Left lung (tissue), 10 donors: ENCODE data around the gene ANKS3. TPM values are rescaled to one million over a fixed set of nuclear protein-coding genes. Genes with fewer than 3 reads are reported as not detected.

ENCODE experiments used
- ATAC-seq: fragments of 200-7000 bp; cut with Tn5 transposase; one replicate; pipeline ENCODE4 v1.9.1; 2020; ENCODE audit warnings: moderate library complexity
- DNase-seq, 4 donors: peaks; one replicate each; pipeline ENCODE4 v3.0.0-alpha.2; 2013 to 2020
- H3K27ac ChIP-seq, 2 donors: fragments of 200-600 bp; sonication (generic) in 1 of 2; one replicate each; pipeline versions ENCODE4 v1.5.0 to v1.8.0; 2020 to 2021
- H3K27me3 ChIP-seq, 2 donors: fragments of 200-600 bp; sonication (generic) in 1 of 2; one replicate each; pipeline versions ENCODE4 v1.5.0 to v1.8.0; 2020 to 2021
- H3K36me3 ChIP-seq, 2 donors: fragments of 200-600 bp; sonication (generic) in 1 of 2; one replicate each; pipeline versions ENCODE4 v1.5.0 to v1.8.0; 2020 to 2021
- H3K4me1 ChIP-seq, 2 donors: fragments of 200-600 bp; one replicate each; pipeline ENCODE4 v1.8.0; 2021
- H3K4me3 ChIP-seq, 2 donors: fragments of 200-600 bp; sonication (generic) in 1 of 2; one replicate each; pipeline versions ENCODE4 v1.5.0 to v1.8.0; 2020 to 2021; ENCODE audit warnings: mild to moderate bottlenecking in 1 of 2
- H3K9me3 ChIP-seq, 2 donors: fragments of 200-600 bp; sonication (generic) in 1 of 2; one replicate each; pipeline versions ENCODE4 v1.5.0 to v1.8.0; 2020 to 2021
- intact Hi-C, 2 donors: fragments of 100-400 bp; cut with DNase I; formaldehyde crosslinking; loops; one replicate each; pipeline versions ENCODE4 v1.11.2 to v1.14.2; 2022
- polyA plus RNA-seq, 6 donors: library from polyadenylated mRNA; unstranded; fragments of 120-200 nt; gene quantifications; one replicate each; pipeline ENCODE4 v1.2.1, GENCODE V29; 2013; ENCODE audit not compliant: insufficient read length in 6 of 6
- total RNA-seq, 2 donors: library from RNA; stranded (reverse); fragmentation: NEBNext Ultra II Directional; extraction: Animal tissue kit (Norgen Biotek cat#: 25700); gene quantifications; one replicate each; pipeline ENCODE4 v1.2.1, GENCODE V29; 2021
- TF ChIP-seq, protein P1 (sequence below), 2 donors: fragments of 200-600 bp; sonication (generic) in 1 of 2; IDR thresholded peaks; one replicate each; pipeline versions ENCODE4 v1.5.0 to v1.8.0; 2021; ENCODE audit warnings: antibody characterized with exemption in 2 of 2
- donor health status: DM: no; HTN: yes; CAD: no.
- donor health status: DM: no; HTN: no; CAD: no.

Gene ANKS3
- total and polyA plus RNA-seq, 8 donors, result 16.1 to 32.8 (median 26.7) TPM

DNA sequence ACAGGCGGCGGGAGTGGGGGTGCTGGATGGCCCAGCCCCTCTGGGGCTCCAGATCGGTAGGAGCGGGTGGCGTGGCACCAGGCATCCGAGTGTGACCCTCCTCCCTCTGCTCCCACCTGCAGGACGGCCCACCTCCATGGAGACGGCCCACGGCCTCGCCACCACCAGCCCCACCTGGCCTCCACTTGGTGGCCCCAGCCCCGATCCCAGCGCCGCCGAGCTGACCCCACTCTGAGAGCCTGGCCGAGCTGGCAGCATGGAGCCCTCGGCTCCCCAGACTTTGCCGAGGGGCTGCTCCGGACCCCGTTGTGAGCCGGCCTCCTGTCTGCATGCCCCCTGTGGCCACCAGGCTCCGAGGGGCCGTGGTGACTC lies 45.4 kb downstream of the ANKS3 start:
- intact Hi-C loops, result no loop called here

DNA sequence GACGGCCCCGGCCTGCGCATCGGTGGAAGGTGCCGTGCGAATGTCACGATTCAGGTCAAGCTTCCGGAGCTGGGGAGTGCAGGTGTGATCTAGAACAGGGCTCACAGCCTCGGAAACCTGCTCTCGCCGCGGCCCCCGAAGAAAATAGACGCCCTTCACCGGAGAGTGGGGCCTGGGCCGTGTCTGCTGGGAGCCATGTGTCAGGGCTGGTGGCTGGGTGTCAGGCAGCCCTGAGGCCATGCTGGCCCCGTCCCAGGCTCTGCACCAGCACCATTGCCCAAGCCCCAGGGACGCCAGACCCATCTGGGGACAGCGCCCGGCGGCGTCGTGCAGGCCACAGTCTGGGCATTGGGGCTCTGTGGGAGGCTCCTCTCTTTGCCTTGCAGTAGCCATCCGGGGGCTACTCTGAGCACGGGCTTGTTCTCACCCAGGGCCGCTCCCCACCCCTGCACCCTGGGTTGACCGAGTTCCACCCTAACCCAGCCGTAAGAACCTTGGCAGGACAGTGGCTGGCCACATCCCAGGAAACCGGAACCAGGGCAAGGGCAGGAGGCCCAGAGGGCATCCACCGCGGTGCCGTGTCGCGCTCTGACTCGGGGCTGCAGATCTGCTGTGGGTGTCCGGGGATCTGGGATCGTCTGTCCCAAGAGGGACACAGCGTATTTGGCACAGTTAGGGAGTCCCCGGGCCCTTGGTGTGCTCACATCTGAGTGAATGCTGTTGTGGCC lies 46.0 kb downstream of the ANKS3 start:
- intact Hi-C loops, result no loop called here
- Histone ChIP-seq H3K36me3 (peaks cover 0 to 71% of the 10 kb centered on the region in 2 donors), H3K4me1 (peaks cover 7 to 28% of the 10 kb centered on the region in 2 donors), H3K27ac (no peak overlapping the region), H3K9me3 (no peaks in the 10 kb centered on the region), H3K27me3 (no peaks in the 10 kb centered on the region), H3K4me3 (no peak overlapping the region)
- peak in 1 of 4 donors; percentile 74 for DNase-seq
- no peak for ATAC-seq
- TF ChIP-seq, protein P1, sequence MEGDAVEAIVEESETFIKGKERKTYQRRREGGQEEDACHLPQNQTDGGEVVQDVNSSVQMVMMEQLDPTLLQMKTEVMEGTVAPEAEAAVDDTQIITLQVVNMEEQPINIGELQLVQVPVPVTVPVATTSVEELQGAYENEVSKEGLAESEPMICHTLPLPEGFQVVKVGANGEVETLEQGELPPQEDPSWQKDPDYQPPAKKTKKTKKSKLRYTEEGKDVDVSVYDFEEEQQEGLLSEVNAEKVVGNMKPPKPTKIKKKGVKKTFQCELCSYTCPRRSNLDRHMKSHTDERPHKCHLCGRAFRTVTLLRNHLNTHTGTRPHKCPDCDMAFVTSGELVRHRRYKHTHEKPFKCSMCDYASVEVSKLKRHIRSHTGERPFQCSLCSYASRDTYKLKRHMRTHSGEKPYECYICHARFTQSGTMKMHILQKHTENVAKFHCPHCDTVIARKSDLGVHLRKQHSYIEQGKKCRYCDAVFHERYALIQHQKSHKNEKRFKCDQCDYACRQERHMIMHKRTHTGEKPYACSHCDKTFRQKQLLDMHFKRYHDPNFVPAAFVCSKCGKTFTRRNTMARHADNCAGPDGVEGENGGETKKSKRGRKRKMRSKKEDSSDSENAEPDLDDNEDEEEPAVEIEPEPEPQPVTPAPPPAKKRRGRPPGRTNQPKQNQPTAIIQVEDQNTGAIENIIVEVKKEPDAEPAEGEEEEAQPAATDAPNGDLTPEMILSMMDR (IDR thresholded peaks at IDR 0.05), result no peak

More for the DNA sequence above, 45.4 kb downstream of the ANKS3 start:
- Histone ChIP-seq H3K9me3 (no peaks in the 10 kb centered on the region), H3K27ac (no peak overlapping the region), H3K4me1 (peaks cover 7 to 29% of the 10 kb centered on the region in 2 donors), H3K36me3 (peaks cover 0 to 66% of the 10 kb centered on the region in 2 donors), H3K4me3 (no peak overlapping the region), H3K27me3 (no peaks in the 10 kb centered on the region)
- DNase-seq (peak in 1 of 4 donors; percentile 81), ATAC-seq (no peak)
- TF ChIP-seq, protein P1 (IDR thresholded peaks at IDR 0.05), result no peak

DNA sequence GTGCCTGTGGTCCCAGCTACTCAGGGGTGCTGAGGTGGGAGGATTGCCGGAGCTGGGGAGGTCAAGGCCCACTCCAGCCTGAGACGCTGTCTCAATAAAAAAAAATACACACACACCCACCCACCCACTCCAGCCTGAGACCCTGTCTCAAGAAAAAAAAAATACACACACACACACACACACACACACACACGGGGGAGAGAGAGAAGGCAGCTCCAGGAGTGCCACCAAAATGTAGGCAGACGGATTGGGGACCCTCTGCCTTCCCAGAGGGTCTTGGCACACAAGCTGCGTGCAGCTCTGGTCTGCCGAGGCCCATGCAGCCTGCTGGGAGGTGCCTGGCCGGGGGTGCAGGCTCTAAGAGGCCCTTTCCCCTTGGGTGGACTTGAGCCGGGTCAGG lies 46.7 kb downstream of the ANKS3 start:
- ATAC-seq, result no peak
- Histone ChIP-seq H3K4me3 (no peak overlapping the region), H3K36me3 (peaks cover 0 to 78% of the 10 kb centered on the region in 2 donors), H3K27ac (no peak overlapping the region), H3K4me1 (peaks cover under 1 to 28% of the 10 kb centered on the region in 2 donors), H3K9me3 (no peaks in the 10 kb centered on the region), H3K27me3 (no peaks in the 10 kb centered on the region)
- DNase-seq, result peak in 1 of 4 donors; percentile 20
- intact Hi-C loops, result no loop called here
- TF ChIP-seq, protein P1 (IDR thresholded peaks at IDR 0.05), result no peak

DNA sequence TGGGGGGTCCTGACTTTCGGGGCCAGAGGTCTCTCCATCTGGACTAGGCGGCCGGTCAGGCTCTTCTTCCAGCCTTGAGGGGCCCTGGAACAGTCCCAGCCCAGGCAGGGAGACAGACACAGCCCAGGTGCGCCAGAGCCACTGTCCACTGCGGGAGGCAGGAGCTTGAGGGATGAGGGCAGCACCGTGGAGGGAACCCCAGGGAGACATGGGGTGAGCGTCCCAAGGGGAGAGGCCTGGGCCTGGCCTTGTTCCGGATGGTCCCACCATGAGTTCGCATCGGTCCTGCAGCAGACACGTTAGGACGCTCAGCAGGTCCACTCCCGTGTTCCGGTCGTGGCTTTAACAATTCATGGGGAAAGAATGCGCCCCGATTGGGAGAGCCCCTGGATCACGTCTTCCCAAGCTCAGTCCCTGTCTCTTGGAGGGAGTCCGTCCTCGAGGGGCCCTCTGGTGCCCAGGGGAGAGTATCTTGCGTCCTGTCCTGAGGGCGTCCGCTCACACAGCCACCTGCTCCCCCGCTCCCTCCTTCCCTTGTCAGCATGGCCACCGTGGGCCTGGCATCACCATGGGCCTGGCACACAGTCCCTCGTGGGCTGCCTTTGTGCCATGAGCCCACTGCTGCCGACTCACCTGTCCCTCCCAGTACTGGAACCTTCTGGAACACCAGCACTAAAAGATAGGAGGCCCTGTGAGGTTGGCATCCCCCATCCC lies 47.4 kb downstream of the ANKS3 start:
- no peak for ATAC-seq
- TF ChIP-seq, protein P1 (IDR thresholded peaks at IDR 0.05), result no peak
- Histone ChIP-seq H3K9me3 (no peaks in the 10 kb centered on the region), H3K4me3 (no peak overlapping the region), H3K27me3 (no peaks in the 10 kb centered on the region), H3K4me1 (peaks cover 0 to 29% of the 10 kb centered on the region in 2 donors), H3K36me3 (peaks cover 0 to 86% of the 10 kb centered on the region in 2 donors), H3K27ac (no peak overlapping the region)
- DNase-seq, result peak in 1 of 4 donors; percentile 61
- intact Hi-C loops, result no loop called here
